Neural progenitor cell (in vitro differentiated cells): ENCODE results near the gene LIMA1. TPM values are rescaled to one million over a fixed set of nuclear protein-coding genes. Genes with fewer than 3 reads are reported as not detected.
"Not testable (repeated sequence)": the region's sequence is repeated elsewhere in the genome, so short reads cannot be mapped to it uniquely, and the experiment has no call there.

ENCODE experiments used
- DNase-seq: peaks from one replicate; pipeline ENCODE4 v3.0.0-alpha.2; 2016; ENCODE audit warnings: low spot score
- H2AFZ ChIP-seq: fragments of 200-600 bp; sonication (generic); replicated peaks from 2 replicates; pipeline ENCODE4 v1.6.1; 2016; ENCODE audit warnings: antibody characterized with exemption
- H3F3A ChIP-seq: fragments of 200-600 bp; sonication (generic); 2 replicates; pipeline ENCODE4 v1.6.1; 2016; ENCODE audit warnings: antibody characterized with exemption, low read depth
- H3K27ac ChIP-seq: fragments of 200-600 bp; sonication (generic); 2 replicates; pipeline ENCODE4 v1.5.1; 2016; ENCODE audit warnings: mild to moderate bottlenecking
- H3K27me3 ChIP-seq: fragments of 200-600 bp; sonication (generic); 2 replicates; pipeline ENCODE4 v1.6.1; 2016; ENCODE audit warnings: mild to moderate bottlenecking, moderate library complexity
- H3K36me3 ChIP-seq: fragments of 200-600 bp; sonication (generic); 2 replicates; pipeline ENCODE4 v1.5.1; 2016
- H3K4me1 ChIP-seq: fragments of 200-600 bp; sonication (generic); 2 replicates; pipeline ENCODE4 v1.6.1; 2016; ENCODE audit warnings: mixed run types
- H3K4me2 ChIP-seq: fragments of 200-600 bp; sonication (generic); 2 replicates; pipeline ENCODE4 v1.6.1; 2016
- H3K4me3 ChIP-seq: fragments of 200-600 bp; sonication (generic); 2 replicates; pipeline ENCODE4 v1.5.1; 2016
- H3K79me2 ChIP-seq: fragments of 200-600 bp; sonication (generic); 2 replicates; pipeline ENCODE4 v1.6.1; 2016; ENCODE audit warnings: low read depth
- H3K9ac ChIP-seq: fragments of 200-600 bp; sonication (generic); 2 replicates; pipeline ENCODE4 v1.6.1; 2016
- H3K9me3 ChIP-seq: fragments of 200-600 bp; sonication (generic); 2 replicates; pipeline ENCODE4 v1.5.1; 2016; ENCODE audit warnings: low read depth
- H4K20me1 ChIP-seq: fragments of 200-600 bp; sonication (generic); 2 replicates; pipeline ENCODE4 v1.6.1; 2016; ENCODE audit warnings: low read depth
- H3K27ac Mint-ChIP-seq: 3 replicates; pipeline ENCODE4 v1.8.0; 2021; ENCODE audit warnings: mixed read lengths
- H3K27me3 Mint-ChIP-seq: 2 replicates; pipeline ENCODE4 v1.8.0; 2022; ENCODE audit warnings: low read depth, mild to moderate bottlenecking, inconsistent platforms, moderate library complexity, mixed read lengths; ENCODE audit not compliant: insufficient read depth
- H3K36me3 Mint-ChIP-seq: 3 replicates; pipeline ENCODE4 v1.8.0; 2021; ENCODE audit warnings: mixed read lengths
- H3K4me1 Mint-ChIP-seq: 3 replicates; pipeline ENCODE4 v1.8.0; 2021; ENCODE audit warnings: mixed read lengths
- H3K4me3 Mint-ChIP-seq: 3 replicates; pipeline ENCODE4 v1.8.0; 2021; ENCODE audit warnings: mild to moderate bottlenecking, moderate library complexity, mixed read lengths
- H3K9me3 Mint-ChIP-seq: 3 replicates; pipeline ENCODE4 v1.8.0; 2020; ENCODE audit warnings: mixed read lengths
- CTCF ChIP-seq: fragments of 200-600 bp; sonication (generic); IDR thresholded peaks from 2 replicates; pipeline ENCODE4 v1.5.1; 2017; ENCODE audit warnings: antibody characterized with exemption, mild to moderate bottlenecking
- EZH2 ChIP-seq: fragments of 200-600 bp; sonication (generic); IDR thresholded peaks from 2 replicates; pipeline ENCODE4 v1.6.1; 2017; ENCODE audit warnings: antibody characterized with exemption, mild to moderate bottlenecking, moderate library complexity
- EZH2phosphoT487 ChIP-seq: fragments of 200-600 bp; sonication (generic); IDR thresholded peaks from 2 replicates; pipeline ENCODE4 v1.6.1; 2017; ENCODE audit warnings: antibody characterized with exemption
- total RNA-seq: library from RNA; depleted of rRNA; stranded (reverse); fragments of >200 nt; gene quantifications from 2 replicates; pipeline ENCODE4 v1.2.3, GENCODE V29; 2015; ENCODE audit warnings: low replicate concordance

Gene LIMA1
- total RNA-seq, 1 donor from 2014 or later: 25.0 TPM

- H3K9me3 ChIP-seq: no peaks in the 10 kb centered on the region
- DNase-seq: no peak
- H3F3A ChIP-seq: no peaks in the 10 kb centered on the region
- H3K36me3 ChIP-seq: no peaks in the 10 kb centered on the region
- Mint-ChIP-seq H3K27ac (no peak overlapping the region), H3K27me3 (no peaks in the 10 kb centered on the region), H3K9me3 (no peaks in the 10 kb centered on the region), H3K4me1 (no peaks in the 10 kb centered on the region), H3K4me3 (no peak overlapping the region), H3K36me3 (no peaks in the 10 kb centered on the region)
- H3K27me3 ChIP-seq: no peaks in the 10 kb centered on the region
- H3K27ac ChIP-seq: no peak overlapping the region
- no peak overlapping the region for H3K4me2 ChIP-seq
- no peak overlapping the region for H3K9ac ChIP-seq
- H3K4me1 ChIP-seq: no peaks in the 10 kb centered on the region
- TF ChIP-seq EZH2phosphoT487 (no peak), EZH2 (no peak), CTCF (no peak)
- no peaks in the 10 kb centered on the region for H3K79me2 ChIP-seq
- H3K4me3 ChIP-seq: no peak overlapping the region
- H2AFZ ChIP-seq: no peak overlapping the region
- H4K20me1 ChIP-seq: no peaks in the 10 kb centered on the region
These were observed 34.9 kb downstream of the LIMA1 start for GRCh38 chr12:50248411-50248810.

GRCh38 chr12:50247665-50248064 is 35.7 kb downstream of the LIMA1 start:
- H3K36me3 ChIP-seq, H3K36me3 Mint-ChIP-seq, H3K4me2 ChIP-seq, H3K4me1 Mint-ChIP-seq, H3K9me3 ChIP-seq, H3F3A ChIP-seq, H2AFZ ChIP-seq, H3K27ac Mint-ChIP-seq, H3K27me3 Mint-ChIP-seq, H4K20me1 ChIP-seq, H3K9ac ChIP-seq, H3K27ac ChIP-seq, H3K4me1 ChIP-seq, H3K79me2 ChIP-seq, H3K4me3 ChIP-seq, H3K9me3 Mint-ChIP-seq, H3K27me3 ChIP-seq, H3K4me3 Mint-ChIP-seq, DNase-seq: not testable (repeated sequence)

GRCh38 chr12:50246873-50247612 is 36.3 kb downstream of the LIMA1 start:
- H3K9me3 ChIP-seq: no peaks in the 10 kb centered on the region
- Mint-ChIP-seq H3K27ac (no peak overlapping the region), H3K4me3 (no peak overlapping the region), H3K4me1 (no peaks in the 10 kb centered on the region), H3K9me3 (no peaks in the 10 kb centered on the region), H3K27me3 (no peaks in the 10 kb centered on the region), H3K36me3 (no peaks in the 10 kb centered on the region)
- no peaks in the 10 kb centered on the region for H4K20me1 ChIP-seq
- no peaks in the 10 kb centered on the region for H3F3A ChIP-seq
- no peak for DNase-seq
- H3K36me3 ChIP-seq: no peaks in the 10 kb centered on the region
- no peak overlapping the region for H2AFZ ChIP-seq
- no peak overlapping the region for H3K9ac ChIP-seq
- no peak for TF ChIP-seq EZH2phosphoT487
- TF ChIP-seq CTCF: no peak
- TF ChIP-seq EZH2: no peak
- H3K4me3 ChIP-seq: no peak overlapping the region
- H3K27ac ChIP-seq: no peak overlapping the region
- H3K4me2 ChIP-seq: no peak overlapping the region
- no peaks in the 10 kb centered on the region for H3K27me3 ChIP-seq
- H3K79me2 ChIP-seq: no peaks in the 10 kb centered on the region
- no peaks in the 10 kb centered on the region for H3K4me1 ChIP-seq

- Histone ChIP-seq H3K27ac (no peak overlapping the region), H2AFZ (no peak overlapping the region), H3K9me3 (no peaks in the 10 kb centered on the region), H3F3A (no peaks in the 10 kb centered on the region), H4K20me1 (no peaks in the 10 kb centered on the region), H3K9ac (no peak overlapping the region), H3K27me3 (no peaks in the 10 kb centered on the region), H3K4me2 (no peak overlapping the region), H3K4me1 (no peaks in the 10 kb centered on the region), H3K36me3 (no peaks in the 10 kb centered on the region), H3K79me2 (no peaks in the 10 kb centered on the region), H3K4me3 (no peak overlapping the region)
- TF ChIP-seq CTCF (no peak), EZH2phosphoT487 (no peak), EZH2 (no peak)
- Mint-ChIP-seq H3K27me3 (no peaks in the 10 kb centered on the region), H3K36me3 (no peaks in the 10 kb centered on the region), H3K9me3 (no peaks in the 10 kb centered on the region), H3K4me1 (no peaks in the 10 kb centered on the region), H3K4me3 (no peak overlapping the region), H3K27ac (no peak overlapping the region)
- no peak for DNase-seq
These were observed 37.0 kb downstream of the LIMA1 start for GRCh38 chr12:50246197-50246865.
